ENCODE data around the gene CACNA1S.

DNA sequence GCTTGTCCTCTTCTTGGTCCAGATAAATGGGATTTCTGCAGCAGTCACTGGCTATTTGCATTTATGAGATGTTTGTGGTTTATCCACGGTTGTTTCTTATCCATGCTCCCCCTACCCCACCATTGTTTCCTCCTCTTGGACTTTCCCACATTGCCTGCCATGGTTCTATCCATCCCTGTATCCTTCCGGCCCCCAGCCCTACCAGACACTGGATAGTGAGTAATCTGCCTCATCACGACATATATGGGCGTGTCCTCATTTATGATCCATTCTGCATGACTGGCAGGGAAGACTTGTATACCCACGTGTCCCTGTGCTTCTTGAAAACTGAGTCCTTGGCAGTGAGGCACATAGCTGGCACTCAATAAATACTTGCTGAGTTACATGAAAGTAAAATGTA is 40.1 kb downstream of the CACNA1S start:
- TF ChIP-seq EZH2 (IDR thresholded peaks at IDR 0.05; ENCODE audit: borderline replicate concordance, low read depth, low read length, poor library complexity, severe bottlenecking): no peak
- TF ChIP-seq, protein P1, sequence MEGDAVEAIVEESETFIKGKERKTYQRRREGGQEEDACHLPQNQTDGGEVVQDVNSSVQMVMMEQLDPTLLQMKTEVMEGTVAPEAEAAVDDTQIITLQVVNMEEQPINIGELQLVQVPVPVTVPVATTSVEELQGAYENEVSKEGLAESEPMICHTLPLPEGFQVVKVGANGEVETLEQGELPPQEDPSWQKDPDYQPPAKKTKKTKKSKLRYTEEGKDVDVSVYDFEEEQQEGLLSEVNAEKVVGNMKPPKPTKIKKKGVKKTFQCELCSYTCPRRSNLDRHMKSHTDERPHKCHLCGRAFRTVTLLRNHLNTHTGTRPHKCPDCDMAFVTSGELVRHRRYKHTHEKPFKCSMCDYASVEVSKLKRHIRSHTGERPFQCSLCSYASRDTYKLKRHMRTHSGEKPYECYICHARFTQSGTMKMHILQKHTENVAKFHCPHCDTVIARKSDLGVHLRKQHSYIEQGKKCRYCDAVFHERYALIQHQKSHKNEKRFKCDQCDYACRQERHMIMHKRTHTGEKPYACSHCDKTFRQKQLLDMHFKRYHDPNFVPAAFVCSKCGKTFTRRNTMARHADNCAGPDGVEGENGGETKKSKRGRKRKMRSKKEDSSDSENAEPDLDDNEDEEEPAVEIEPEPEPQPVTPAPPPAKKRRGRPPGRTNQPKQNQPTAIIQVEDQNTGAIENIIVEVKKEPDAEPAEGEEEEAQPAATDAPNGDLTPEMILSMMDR (conservative IDR thresholded peaks at IDR 0.05; ENCODE audit: low read depth, low read length): no peak

Data from A673 (cell line).